Suppressor macrophage treated with lipopolysaccharide for 1 hour (primary cell): Measurements from ENCODE around the gene AFAP1L2.

Experiments used
- DNase-seq, 3 donors: peaks; one replicate each; pipeline ENCODE4 v3.0.0-alpha.2; 2020 to 2022

Gene AFAP1L2

DNA sequence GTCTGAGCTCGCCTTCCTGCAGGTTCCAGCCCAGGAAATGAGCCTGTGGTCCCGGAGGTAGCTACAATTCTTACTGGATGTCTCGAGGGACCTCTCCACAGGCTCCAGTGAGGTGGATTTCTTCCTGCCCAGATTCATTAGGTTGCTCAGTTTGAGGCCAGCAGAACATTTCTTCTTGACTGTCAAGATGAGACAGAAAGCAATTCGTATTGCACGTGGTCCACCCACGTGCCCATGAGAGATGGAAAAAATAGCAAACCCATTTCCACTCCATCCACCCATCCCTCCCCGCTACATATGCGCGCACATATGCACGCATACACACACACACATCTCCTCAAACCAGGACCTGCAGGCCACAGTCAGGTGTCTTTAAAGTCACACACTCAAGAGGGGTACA lies 96.6 kb downstream of the AFAP1L2 start:
- DNase-seq, result no peak

DNA sequence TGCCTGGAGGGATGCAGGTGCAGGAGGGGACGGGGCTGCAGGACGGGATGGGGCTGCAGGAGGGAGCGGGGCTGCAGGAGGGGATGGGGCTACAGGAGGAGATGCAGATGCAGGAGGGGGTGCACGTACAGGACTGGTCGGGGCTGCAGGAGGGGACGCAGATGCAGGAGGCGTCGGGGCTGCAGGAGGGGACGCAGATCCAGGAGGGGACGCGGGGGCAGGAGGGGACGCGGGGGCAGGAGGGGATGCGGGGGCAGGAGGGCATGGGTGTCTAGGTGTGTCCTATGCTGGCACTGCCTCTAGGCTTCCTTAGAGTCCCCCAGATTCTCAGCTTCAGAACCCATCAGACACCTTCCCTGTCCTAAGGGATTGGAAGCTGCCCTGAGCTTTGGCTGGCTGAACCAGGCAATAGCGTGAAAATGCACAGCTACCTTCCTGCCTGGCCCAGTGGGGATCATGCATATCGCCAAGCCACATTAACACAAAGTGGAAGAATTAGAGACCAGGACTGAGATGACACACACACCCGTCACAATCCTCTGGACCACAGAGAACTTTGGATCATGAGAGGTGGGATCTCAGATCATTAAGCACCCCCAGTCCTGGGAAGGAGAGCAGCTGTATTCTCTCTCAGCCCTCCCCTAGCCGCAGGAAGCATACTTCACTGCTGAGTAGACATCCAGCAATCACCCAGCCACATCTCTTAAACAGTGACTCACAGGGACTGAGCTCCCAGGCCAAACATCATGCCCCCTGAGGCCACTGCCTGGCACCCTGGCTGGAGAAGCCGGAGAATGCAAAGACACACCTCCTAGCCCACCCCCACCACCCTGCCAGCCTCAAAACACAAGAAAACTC lies 98.0 kb downstream of the AFAP1L2 start:
- no peak for DNase-seq

DNA sequence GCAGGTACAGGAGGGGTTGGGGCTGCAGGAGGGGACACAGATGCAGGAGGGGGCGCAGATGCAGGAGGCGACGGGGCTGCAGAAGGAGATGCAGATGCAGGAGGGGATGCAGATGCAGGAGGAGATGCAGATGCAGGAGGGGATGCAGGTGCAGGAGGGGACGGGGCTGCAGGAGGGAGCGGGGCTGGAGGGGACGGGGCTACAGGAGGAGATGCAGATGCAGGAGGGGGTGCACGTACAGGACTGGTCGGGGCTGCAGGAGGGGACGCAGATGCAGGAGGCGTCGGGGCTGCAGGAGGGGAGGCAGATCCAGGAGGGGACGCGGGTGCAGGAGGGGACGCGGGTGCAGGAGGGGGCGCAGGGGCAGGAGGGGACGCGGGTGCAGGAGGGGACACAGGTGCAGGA lies 98.8 kb downstream of the AFAP1L2 start:
- no peak for DNase-seq

DNA sequence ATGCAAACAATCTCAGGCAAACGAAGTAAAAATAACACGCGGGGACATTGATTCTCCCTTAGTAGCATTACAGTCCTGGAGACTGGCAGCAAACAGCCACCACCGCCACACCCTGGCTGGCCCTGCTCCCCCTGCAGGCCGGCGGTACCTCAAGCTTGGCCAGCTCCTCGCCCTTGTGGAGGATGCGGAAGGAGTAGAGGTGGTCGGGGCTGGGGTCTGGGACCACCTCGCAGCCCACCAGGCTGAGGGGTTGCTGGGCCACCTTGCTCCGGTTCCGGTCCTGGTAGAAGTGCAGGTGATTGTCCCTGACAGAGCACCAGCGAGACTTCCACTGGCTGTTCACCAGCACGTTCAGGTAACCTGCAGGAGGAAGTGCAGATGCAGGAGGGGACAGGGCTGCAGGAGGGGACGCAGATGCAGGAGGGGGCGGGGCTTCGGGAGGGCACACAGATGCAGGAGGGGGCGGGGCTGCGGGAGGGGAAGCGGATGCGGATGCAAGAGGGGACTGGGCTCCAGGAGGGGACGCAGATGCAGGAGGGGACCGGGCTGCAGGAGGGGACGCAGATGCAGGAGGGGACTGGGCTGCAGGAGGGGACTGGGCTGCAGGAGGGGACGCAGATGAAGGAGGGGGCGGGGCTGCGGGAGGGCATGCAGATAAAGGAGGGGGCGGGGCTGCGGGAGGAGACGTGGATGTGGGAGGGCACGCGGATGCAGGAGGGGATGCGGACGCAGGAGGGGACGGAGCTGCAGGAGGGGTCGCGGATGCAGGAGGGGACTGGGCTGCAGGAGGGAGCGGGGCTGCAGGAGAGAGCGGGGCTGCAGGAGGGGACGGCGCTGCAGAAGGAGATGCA lies 99.5 kb downstream of the AFAP1L2 start:
- DNase-seq, result peak; percentile 33 to 63 (median 39)

DNA sequence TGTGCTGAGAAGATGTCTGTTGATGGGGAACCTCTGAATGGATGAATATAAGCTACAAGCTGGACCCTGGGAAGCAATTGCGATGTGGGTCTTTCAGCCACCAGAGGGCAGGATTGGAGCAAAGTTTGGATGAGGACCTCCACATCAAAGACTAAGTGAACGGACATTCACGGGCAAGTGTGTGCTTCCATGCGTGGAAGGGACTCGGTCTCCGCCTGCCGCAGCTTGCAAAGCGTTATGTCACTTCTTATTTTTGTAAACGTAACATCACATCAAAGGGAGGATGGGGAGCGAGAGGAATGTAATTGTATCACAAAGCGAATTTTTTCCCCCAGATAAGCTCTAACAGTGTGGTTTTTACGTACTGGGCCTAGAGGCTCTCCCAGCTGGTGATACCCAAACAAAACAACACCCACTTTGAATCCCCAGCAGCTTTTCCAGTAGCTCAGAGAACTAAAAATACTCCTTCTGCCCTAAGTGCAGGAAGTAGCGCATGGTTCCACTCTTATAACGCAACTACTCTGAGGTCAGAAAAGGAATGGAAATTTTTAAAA lies 100.2 kb downstream of the AFAP1L2 start:
- DNase-seq, result peak; percentile 79 to 85 (median 83)

DNA sequence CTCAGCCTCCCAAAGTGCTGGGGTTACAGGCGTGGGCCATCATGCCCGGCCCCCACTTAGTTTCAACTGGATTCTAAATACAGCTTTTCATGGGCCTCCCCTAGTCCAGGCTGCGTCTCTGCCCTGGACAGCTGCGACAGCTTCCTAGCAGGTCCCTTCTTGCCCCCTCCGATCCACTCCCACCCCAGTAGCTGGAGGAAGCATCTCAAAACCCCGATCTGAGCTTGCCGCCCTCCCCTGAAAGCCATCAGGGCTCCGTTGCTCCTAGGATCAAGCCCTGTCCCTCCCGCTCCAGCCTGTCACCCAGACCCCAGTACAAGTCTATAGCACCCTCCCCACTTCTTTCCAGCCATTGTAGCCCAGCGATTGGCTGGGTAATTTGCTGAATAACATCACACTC lies 100.7 kb downstream of the AFAP1L2 start:
- no peak for DNase-seq

DNA sequence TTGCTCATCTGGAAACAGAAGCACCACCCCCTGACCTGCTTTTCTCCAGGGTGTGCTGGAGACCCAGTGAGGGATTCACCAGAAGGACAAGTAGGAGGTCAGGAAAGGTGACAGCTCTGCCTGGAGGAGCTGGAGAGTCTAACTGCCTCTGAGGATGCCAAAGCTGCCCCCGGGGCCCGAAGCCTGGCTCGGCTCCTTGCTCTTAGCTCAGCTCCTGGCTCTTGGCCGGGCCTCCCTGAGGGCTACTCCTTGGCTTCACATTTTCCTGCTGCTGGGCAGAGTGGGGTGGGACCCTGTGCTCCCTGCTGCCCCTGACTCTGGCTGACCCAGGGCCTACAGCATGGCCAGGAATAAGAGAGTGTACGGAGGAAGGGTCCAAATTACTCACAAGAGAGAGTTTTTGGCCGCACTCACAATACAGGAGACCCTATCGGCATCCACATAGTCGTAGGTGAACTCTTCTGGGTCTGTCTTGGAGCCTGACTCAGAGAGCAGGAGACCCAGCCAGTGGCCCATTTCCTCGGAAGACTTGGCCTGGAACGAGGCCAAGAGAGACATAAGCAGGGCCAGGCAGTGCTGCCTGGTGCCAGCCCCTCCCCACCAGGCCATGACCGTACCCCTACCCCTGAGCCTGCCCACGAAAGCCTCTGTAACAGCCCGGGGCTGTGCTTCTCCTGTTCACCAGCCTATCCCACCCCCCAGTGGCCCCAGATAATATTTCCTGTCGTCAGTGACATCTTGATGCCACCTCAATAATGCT lies 102.2 kb downstream of the AFAP1L2 start:
- no peak for DNase-seq

DNA sequence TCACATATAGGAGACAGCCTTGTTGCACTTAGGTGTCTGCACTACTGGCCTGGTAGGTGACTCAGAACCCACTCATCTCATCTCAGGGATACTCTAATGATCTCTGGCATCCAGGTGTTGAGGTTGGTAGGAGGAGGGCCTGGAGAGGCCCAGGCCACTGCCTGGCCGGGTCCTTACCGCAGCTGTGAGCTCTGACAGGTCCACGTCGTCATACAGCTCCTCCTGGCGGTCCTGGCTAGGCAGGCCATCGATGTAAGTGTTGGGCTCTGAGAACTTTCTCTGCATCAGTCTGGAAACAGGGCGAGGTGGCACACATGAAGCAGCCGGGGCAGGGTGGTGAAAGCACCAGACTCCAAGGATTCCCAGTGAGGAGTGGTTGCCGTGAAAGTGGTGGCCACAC lies 103.1 kb downstream of the AFAP1L2 start:
- no peak for DNase-seq

DNA sequence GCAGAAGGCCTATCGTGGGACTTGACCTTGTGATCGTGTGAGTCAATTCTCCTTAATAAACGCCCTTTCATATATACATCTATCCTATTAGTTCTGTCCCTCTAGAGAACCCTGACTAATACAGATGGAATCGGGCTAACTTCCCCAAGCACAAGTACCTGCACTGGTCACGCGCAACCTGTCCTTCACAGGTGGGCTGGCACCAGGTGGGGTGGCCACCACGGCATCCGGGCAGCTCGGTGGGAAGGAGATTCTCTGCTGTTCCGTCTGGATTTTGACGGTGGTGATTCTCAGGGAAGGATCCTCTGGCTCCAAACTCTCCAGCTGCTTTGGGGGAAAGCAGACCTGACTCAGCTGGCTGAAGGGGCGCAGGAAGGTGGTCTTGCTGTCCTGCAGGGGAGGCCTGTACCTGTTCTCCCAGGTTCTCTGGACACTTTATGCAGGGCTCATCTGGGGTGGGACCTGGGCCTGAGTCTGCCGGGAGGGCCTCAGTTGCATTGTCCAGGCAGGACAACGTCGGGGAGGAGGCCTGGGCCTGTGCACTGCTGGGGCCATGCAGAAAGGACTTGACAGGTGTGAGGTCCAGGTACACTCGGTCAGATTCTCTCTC lies 104.2 kb downstream of the AFAP1L2 start:
- no peak for DNase-seq

DNA sequence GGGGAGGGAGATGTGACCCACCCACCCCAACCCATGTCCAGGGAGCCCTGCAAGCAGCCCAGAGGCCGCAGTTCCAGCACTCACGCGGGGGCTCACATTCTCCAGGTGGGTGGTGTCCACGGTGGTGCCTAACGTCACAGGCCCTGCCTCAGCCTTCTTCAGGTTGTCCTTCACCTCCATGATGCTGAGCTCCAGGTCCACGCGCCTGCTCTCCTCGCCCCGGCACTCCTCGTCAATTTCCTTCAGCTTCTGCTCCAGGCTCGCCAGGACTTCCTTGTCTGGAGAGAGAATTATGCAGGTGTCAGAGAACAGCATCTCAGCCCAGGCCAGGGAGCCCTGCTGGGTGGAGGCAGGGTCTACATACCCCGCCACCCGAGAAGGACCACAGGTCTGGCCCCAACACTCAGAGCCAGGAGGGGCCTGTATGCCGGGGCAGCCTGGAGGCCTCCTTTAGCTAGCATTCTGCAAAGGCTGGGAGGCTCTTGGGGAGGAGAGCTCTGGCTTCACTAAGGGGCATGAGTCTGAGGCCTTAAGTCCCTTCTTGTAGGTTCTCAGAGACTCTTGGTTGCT lies 107.1 kb downstream of the AFAP1L2 start:
- DNase-seq, result no peak

DNA sequence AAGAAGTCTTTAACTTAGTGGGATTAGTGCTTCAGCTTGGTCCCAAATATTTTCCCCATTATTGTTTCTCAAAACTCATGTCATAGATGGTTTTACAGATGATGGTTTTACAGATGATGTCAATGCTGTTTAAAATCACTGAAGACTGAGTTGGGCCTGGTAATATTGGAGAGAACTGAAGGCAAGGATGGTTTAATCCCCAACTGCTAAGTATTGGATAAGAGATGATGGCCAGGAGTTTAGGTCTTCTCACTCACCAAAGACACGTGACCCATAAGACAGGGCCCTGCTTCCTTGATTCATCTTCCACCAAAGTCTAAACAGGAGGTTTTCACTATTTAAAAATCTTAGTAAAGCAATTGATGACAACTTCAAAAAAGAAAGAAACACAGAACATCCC lies 108.9 kb downstream of the AFAP1L2 start:
- no peak for DNase-seq

DNA sequence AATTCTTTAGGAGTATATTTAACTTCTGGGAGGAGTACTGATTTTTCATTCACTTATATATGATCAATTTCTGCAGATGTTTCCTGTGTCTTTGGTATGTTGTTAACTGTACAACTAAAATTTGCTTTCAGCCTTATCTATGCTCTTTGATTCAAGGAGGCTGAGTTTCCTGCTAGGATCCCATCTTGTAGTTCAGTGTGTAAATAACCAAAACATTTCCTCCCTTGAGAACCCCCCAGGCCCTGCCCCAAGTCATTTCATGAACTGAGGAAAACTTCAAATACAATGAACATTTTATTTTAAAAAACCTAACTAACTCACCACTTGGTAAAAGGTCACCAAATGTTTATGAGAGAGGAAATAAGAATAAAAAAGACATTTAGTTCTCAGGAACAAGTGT lies 109.8 kb downstream of the AFAP1L2 start:
- DNase-seq, result no peak

DNA sequence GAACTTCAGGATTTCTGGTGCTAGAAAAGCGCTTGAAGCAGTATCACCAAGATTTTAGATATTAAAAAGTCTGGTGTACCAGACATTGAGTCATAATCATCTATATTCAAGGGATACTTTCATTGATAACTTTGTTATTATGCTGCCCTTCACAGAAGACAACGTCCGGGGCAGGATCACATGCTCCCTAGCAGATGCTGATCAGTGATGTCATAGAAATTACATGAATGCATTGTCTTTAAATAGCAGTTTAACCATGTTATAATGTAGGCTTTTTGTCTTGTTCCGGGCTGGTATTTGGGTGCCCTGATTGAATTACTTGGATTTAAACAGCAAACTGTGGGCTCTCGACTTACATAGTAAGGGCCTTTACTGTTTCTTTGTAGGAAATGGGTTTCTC lies 111.2 kb downstream of the AFAP1L2 start:
- no peak for DNase-seq

DNA sequence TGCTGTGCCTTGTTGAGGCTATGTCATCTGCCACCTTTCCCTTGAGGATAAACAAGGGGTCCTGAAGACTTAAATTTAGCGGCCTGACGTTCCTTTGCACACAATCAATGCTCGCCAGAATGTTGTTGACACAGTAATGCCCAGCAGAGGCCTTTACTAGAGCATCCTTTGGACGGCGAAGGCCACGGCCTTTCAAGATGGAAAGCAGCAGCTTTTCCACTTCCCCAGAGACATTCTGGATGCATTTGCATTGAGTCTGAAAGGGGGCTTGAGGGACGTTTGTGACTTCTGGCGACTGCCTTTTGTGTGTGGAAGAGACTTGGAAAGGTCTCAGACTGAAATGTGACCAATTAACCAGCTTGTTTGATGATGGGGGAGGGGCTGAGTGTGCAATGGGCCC lies 112.8 kb downstream of the AFAP1L2 start:
- no peak for DNase-seq

DNA sequence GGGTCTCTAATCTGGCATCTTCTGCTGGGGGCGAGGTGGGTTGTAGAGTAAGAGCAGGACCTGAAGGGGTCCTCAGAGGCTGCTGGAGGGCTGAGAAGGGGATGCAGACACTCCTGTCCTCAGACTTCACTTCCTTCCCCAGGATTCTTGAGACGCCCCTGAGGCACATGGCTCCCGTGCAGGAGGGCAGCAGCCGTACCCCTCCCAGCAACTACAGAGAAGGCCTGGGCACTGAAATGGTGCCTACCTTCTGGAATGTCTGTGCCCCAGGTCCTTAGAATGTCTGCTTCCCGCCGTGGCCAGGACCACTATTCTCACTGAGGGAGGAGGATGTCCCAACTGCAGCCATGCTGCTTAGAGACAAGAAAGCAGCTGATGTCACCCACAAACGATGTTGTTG lies 113.2 kb downstream of the AFAP1L2 start:
- DNase-seq, result no peak

DNA sequence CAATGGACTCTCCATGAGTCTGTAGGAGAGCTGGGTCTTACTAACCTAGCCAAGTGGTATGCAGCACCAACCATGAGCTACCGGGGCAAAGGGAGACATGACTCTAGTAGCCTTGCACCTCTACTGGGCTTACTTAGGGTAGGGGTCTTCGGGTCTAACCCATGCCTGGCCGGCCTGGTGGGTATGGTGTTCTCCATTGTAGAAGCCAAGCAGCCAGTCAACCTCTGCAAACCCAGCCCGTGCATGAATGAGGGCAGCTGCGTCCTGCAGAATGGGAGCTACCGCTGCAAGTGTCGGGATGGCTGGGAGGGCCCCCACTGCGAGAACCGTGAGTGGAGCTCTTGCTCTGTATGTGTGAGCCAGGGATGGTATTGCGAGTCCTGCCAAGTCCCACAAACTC lies 114.3 kb downstream of the AFAP1L2 start:
- no peak for DNase-seq

DNA sequence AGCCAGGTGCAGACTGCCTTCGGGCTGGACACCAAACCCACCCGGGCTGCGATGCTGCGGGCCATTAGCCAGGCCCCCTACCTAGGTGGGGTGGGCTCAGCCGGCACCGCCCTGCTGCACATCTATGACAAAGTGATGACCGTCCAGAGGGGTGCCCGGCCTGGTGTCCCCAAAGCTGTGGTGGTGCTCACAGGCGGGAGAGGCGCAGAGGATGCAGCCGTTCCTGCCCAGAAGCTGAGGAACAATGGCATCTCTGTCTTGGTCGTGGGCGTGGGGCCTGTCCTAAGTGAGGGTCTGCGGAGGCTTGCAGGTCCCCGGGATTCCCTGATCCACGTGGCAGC lies 115.2 kb downstream of the AFAP1L2 start:
- no peak for DNase-seq

DNA sequence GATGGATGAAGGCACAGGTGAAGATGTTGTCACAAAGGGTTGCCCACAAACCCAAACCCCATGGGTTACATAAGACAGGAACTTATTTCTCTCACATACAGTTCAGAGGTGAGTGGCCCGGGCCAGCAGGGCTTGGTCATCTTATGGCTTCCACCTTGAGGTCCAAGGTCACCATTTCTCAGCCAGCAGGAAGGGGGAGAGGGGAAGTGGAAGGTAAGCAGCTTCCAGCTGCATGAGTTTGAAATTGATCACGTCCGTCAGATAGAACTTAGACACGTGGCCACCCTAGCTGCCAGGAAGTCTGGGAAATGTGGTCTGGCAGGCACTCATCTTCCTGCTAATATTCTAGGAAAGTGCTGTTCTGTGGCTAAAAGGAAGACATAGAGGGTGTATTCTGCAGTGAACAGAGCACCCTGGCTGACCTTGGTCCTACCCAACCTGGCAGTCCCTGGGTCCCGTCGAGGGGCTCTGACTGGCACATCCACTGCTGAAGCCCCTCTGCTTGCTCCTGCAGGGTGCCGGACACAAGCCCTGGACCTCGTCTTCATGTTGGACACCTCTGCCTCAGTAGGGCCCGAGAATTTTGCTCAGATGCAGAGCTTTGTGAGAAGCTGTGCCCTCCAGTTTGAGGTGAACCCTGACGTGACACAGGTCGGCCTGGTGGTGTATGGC lies 115.7 kb downstream of the AFAP1L2 start:
- DNase-seq, result no peak

DNA sequence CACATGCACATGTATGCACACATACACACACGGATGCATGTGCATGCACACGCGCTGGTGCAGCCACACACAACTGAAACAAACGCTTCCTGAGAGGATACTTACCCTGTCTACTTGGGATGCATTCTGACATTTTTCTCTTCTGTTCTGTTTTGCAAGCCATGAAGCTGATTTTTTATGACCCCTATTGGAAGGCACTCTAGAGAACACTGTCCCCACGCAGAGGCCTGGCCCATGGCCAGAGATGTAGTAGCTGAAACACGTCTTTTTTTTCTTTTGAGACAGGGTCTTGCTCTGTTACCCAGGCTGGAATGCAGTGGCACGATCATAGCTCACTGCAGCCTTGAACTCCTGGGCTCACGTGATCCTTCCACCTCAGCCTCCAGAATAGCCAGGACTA lies 117.4 kb downstream of the AFAP1L2 start:
- DNase-seq, result no peak

DNA sequence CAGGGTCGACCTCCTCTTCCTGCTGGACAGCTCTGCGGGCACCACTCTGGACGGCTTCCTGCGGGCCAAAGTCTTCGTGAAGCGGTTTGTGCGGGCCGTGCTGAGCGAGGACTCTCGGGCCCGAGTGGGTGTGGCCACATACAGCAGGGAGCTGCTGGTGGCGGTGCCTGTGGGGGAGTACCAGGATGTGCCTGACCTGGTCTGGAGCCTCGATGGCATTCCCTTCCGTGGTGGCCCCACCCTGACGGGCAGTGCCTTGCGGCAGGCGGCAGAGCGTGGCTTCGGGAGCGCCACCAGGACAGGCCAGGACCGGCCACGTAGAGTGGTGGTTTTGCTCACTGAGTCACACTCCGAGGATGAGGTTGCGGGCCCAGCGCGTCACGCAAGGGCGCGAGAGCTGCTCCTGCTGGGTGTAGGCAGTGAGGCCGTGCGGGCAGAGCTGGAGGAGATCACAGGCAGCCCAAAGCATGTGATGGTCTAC lies 118.3 kb downstream of the AFAP1L2 start:
- no peak for DNase-seq

DNA sequence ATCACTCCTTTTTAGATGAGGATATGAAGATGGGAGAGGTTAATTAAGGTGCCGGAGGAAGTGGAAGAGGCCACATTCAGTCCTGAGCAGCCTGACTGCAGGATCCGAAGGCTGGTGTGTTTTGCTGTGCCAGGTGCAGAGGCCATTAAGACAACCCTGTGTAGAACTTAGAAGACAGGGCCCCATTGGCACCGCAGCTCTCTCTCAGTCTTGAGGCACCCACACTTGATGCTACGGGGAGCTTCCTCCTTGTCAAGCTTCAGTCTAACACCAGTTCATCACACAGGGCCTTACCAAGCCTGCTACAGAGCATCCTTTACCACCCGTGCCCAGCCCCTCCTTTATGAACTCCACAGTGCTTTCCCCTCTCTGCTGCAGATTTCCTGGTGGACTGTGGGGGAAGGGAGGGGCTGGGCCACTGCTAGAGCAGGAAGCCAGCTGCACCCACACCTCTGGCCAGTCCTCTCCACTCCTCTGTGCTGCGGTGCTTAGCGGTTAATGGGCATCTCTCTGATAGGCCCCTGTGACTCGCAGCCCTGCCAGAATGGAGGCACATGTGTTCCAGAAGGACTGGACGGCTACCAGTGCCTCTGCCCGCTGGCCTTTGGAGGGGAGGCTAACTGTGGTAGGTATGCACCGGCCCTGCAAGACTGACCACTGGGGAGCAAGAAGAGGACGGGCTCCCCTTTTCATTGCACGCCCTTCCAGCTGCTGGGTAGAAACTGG lies 119.8 kb downstream of the AFAP1L2 start:
- no peak for DNase-seq
